Measurements from ENCODE around the gene NMUR1.

DNA sequence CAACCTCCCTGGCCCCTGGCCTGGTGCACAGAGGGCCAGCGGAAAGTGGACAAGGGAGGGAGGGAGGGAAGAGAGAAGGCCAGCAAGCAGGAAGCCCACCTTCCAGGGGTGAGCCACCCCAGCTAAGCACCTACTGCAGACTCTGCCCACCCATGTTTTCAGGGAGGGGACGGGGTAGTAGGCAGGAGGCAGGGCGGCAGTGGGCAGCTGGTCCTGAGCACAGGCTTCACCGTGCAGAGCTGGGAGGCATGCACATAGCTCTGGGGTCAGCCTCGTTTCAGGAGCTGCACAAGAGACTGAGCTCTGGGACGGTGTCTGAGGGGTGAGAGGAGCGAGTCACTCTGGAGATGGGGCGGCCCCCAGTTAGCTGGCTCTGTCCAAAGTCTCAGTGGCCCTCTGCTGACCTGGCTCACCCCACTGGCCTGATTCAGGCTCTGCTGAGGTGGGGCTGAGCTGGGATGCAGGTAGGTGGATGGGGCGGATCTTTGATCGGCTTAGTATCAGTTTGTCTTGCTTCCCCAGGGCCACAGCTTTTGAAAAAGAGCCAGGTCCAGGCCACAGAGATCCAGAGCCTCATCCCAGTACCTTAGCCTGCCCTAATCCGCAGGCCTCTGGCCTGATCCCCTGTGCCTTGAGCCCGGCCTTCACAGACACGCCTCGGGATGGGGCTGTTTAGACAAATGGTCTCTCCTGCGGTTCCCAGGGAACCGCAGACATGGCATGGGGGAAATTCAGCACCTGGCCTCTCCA lies 3.7 kb downstream of the NMUR1 start:
- no peak for TF ChIP-seq SUZ12 (IDR thresholded peaks at IDR 0.05; ENCODE audit: extremely low read depth, insufficient read depth, insufficient read length)
- TF ChIP-seq YY1 (IDR thresholded peaks at IDR 0.05; ENCODE audit: insufficient read depth, insufficient read length): no peak
- TF ChIP-seq ZNF274 (IDR thresholded peaks at IDR 0.05; ENCODE audit: low read depth, low read length): no peak
